Glutamatergic neuron (in vitro differentiated cells): ENCODE results near the gene TBX18. TPM values are rescaled to one million over a fixed set of nuclear protein-coding genes. Genes with fewer than 3 reads are reported as not detected.

Source experiments
- DNase-seq: peaks from one replicate; pipeline ENCODE4 v3.0.0; 2022
- H3K27ac Mint-ChIP-seq: one replicate; pipeline ENCODE4 v1.8.0; 2020; ENCODE audit warnings: mild to moderate bottlenecking, mixed read lengths, inconsistent platforms; ENCODE audit not compliant: unreplicated experiment
- H3K27me3 Mint-ChIP-seq: one replicate; pipeline ENCODE4 v1.8.0; 2020; ENCODE audit warnings: mild to moderate bottlenecking, moderate library complexity, mixed read lengths, inconsistent platforms; ENCODE audit not compliant: unreplicated experiment
- H3K36me3 Mint-ChIP-seq: one replicate; pipeline ENCODE4 v1.8.0; 2020; ENCODE audit warnings: mild to moderate bottlenecking, mixed read lengths, inconsistent platforms; ENCODE audit not compliant: unreplicated experiment
- H3K4me1 Mint-ChIP-seq: one replicate; pipeline ENCODE4 v1.8.0; 2020; ENCODE audit warnings: mild to moderate bottlenecking, low read depth, mixed read lengths, inconsistent platforms; ENCODE audit not compliant: unreplicated experiment
- H3K4me3 Mint-ChIP-seq: one replicate; pipeline ENCODE4 v1.8.0; 2020; ENCODE audit warnings: mild to moderate bottlenecking, mixed read lengths, inconsistent platforms; ENCODE audit not compliant: unreplicated experiment
- H3K9me3 Mint-ChIP-seq: one replicate; pipeline ENCODE4 v1.8.0; 2020; ENCODE audit warnings: mild to moderate bottlenecking, moderate library complexity, mixed read lengths, inconsistent platforms; ENCODE audit not compliant: unreplicated experiment
- CTCF ChIP-seq: fragments of 200-600 bp; sonication (generic); IDR thresholded peaks from one replicate; pipeline ENCODE4 v1.5.0; 2021; ENCODE audit not compliant: partially characterized antibody, unreplicated experiment
- total RNA-seq: library from RNA; stranded (reverse); fragmentation: NEBNext Ultra II Directional; extraction: Animal tissue kit (Norgen Biotek cat#: 25700); gene quantifications from one replicate; pipeline ENCODE4 v1.2.1, GENCODE V29; 2021; ENCODE audit not compliant: unreplicated experiment

Gene TBX18
- total RNA-seq, 1 donor from 2014 or later = 5.1 TPM

- peaks cover 19% of the 10 kb centered on the region for H3K27me3 Mint-ChIP-seq
- no peak overlapping the region for H3K27ac Mint-ChIP-seq
- no peak for TF ChIP-seq CTCF
- peak overlapping the region; percentile 83 for H3K4me3 Mint-ChIP-seq
- H3K4me1 Mint-ChIP-seq = peaks cover 8% of the 10 kb centered on the region
- DNase-seq = peak; percentile 43
- no peaks in the 10 kb centered on the region for H3K36me3 Mint-ChIP-seq
- H3K9me3 Mint-ChIP-seq = peaks cover 11% of the 10 kb centered on the region
Observed at GRCh38 chr6:84763003-84763885, 1.2 kb downstream of the TBX18 start.

GRCh38 chr6:84762220-84763002 lies 2.0 kb downstream of the TBX18 start:
- peaks cover 6% of the 10 kb centered on the region for H3K4me1 Mint-ChIP-seq
- peak overlapping the region; percentile 57 for H3K4me3 Mint-ChIP-seq
- TF ChIP-seq CTCF = no peak
- no peaks in the 10 kb centered on the region for H3K36me3 Mint-ChIP-seq
- H3K27ac Mint-ChIP-seq = no peak overlapping the region
- peaks cover 14% of the 10 kb centered on the region for H3K27me3 Mint-ChIP-seq
- peaks cover 9% of the 10 kb centered on the region for H3K9me3 Mint-ChIP-seq
- peak; percentile 50 for DNase-seq

GRCh38 chr6:84758486-84758885 lies 5.9 kb downstream of the TBX18 start:
- Mint-ChIP-seq H3K27ac (no peak overlapping the region), H3K27me3 (peaks cover 5% of the 10 kb centered on the region), H3K9me3 (peaks cover 3% of the 10 kb centered on the region), H3K4me3 (no peak overlapping the region), H3K4me1 (peaks cover 2% of the 10 kb centered on the region), H3K36me3 (no peaks in the 10 kb centered on the region)
- TF ChIP-seq CTCF = no peak
- DNase-seq = no peak

GRCh38 chr6:84756877-84757276 lies 7.5 kb downstream of the TBX18 start:
- no peaks in the 10 kb centered on the region for H3K4me1 Mint-ChIP-seq
- H3K36me3 Mint-ChIP-seq = no peaks in the 10 kb centered on the region
- H3K27me3 Mint-ChIP-seq = peaks cover 4% of the 10 kb centered on the region
- TF ChIP-seq CTCF = no peak
- peaks cover 2% of the 10 kb centered on the region for H3K9me3 Mint-ChIP-seq
- no peak overlapping the region for H3K4me3 Mint-ChIP-seq
- no peak for DNase-seq
- H3K27ac Mint-ChIP-seq = no peak overlapping the region
